ENCODE measurements around the gene BTNL9.
"Not testable (repeated sequence)": the region's sequence is repeated elsewhere in the genome, so short reads cannot be mapped to it uniquely, and the experiment has no call there.

Gene BTNL9

DNA sequence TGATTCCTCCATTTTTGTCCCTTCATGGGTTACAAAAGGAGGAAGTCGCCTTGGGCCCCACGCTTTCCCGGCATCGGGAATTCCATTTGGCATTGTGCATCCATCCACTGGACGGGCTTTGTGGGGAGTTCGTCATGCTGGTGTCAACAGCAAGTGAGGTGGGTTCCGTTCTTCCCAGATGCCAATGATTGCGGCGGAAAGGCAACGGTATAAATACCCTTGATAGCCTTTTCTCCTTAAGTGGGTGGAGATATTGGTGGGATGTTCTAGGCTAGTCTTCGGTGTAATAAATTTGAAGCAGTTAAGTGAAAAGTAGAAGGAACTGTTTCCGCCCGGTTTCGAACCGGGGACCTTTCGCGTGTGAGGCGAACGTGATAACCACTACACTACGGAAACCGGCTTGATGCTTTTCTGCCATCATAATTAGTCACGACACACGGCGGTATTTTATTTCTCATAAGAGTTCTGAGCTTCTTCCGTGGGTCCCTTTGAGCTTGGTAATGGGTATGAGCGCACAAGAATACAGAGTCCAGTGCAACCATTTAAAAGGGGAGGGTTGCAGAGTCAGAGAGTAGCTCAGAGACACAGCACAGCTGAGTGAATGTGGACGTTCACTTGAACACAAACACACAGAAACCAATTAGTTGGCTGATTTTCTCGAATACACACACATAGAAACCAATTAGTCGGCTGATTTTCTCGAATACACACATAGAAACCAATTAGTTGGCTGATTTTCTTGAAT lies 62.0 kb downstream of the BTNL9 start:
- not testable (repeated sequence) for DNase-seq

DNA sequence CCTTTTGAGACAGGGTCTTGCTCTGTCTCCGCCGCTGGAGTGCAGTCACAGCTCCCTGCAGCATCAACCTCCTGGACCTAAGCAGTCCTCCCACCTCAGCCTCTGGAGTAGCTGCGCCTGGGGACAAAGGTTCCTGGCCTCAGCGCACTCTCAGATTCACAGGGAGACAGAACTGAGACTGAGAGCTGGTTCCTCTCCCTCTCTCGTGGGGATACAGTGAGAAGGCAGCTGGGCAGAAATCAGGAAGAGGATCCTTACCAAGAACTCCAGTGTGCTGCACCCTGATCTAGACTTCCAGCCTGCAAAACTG lies 64.1 kb downstream of the BTNL9 start:
- DNase-seq, result not testable (repeated sequence)

DNA sequence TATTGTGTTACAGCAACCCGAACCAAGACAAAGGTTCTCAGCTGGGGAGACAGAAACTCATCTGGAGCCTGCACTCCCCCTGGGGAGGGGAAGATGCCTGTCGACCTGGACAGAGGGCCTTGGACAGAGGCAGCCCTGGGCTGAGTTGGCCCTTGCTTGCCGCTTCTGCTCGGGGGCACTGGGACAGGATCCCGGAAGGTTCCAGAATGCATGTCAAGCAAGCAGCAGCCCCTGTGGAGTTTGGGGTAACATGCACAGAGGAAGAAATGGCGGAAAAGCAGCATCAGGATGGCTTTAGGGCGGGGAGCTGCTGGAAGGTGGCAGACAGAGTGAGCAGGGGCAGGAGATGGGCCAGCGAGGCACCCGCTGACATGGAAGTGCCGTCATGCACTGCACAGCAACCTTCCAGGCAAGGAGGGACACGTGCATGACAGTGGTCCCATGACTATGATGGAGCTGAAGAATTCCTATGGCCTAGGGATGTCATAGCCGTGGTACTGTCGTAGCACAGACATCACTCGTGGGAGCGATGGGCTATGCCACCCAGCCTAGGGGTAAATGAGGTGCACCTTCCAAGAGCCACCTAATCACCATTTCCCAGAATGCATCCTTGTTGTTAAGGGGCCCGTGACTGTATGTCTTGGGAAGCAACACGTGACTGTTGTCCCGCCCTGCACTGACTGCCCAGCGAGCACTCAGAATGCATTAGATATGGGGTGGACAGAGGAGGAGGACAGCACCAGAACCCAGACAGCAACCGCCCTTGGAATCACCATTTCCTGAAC lies 64.7 kb downstream of the BTNL9 start:
- not testable (repeated sequence) for DNase-seq

DNA sequence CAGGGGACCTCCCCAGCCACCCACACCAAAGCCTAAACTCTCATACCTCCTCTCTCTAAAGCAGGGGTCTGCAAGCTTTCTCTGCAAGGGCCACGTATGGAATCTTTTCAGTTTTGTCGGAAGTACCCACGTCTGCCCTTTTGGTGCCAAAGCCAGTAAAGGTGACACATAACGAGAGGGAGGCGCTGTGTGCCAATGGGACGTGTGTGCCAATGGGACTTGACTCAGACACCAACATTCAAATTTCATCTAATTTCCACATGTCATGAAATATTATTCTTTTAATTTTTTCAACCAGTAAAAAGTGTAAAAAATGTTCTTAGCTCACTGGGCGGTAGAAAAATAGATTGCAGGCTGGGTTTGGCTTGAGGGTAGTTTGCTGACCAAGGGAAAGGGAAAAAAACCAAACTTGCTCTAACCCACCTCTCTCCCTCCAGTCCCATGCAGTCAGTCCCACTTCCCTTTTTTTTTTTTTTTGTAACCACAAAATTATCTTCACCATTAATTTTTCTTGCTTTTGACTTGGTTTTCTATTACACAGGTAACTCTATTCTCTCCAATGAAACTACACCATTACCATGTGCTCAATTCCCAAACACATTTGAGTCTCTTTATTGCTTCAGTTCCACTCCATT lies 65.4 kb downstream of the BTNL9 start:
- DNase-seq, result no peak

DNA sequence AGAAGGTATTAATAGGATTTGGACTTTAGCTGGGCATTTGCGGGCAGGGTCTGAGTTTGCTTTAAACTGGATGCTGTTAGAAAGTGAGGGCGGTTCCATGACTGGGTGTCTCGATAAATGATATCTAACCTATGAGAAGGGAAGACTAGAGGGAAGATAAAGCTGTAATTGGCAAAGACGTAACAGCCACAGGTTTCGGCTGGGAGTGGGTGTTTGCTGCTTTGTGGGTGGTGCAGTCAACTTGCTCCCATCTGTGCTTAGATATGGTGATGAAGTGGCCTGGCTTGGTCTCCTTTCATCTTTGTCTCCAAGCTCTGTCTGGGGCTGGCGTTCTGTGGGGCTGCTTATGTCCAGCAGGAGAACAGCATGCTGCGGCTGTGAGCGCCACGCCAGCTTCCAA lies 67.6 kb downstream of the BTNL9 start:
- no peak for DNase-seq

DNA sequence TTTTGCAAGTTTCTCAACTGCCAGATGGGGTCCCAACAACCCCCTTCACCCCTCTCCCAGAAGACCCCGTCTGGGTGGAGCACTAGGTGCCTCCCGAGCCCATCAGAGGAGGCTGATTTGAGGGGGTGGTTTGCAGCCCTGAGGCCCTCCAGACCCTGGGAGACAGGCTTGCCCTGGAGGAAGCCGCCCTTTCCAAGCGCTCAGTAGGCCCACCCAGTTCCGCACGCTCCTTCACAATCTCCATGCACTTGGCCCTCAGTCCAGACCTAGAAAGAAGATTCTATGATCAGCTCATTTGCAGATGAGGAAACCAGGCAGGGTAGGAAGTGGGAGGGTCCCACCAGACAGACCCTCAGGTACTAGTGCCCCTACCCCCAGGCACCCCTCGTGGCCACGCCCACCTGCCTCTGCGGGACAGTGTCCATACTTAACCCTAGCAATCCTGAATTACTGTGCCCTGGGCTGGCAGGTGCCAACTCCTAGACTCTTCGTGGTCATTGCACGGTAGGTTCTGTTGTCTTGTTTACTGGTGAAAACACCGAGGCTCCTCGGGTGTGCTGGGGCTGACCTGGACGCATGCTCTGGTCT lies 68.6 kb downstream of the BTNL9 start:
- DNase-seq, result no peak

DNA sequence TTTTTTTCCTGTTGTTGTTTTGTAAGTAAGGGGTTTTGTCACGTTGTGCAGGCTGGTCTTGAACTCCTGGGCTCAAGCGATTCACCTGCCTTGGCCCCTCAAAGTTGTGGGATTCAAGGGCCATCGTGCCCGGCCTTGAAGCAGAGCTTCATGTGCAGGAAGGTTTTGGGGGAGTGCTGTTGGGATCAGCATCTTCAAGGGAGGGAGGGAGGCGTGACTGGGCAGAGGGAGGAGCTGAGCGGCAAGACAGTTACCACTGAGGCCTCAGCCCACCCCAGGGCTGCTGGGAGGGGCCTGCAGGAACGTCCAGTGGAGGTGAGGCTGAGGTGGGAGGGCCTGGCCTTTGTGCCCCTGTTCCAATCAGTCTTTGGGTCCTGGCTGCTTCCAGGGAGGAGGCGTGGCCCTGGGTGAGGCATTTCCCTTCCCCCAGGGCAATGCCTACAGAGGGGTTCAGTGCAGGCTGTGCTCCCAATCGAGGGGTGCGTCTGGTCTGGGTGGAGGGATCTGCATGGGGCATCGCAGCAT lies 69.5 kb downstream of the BTNL9 start:
- no peak for DNase-seq

DNA sequence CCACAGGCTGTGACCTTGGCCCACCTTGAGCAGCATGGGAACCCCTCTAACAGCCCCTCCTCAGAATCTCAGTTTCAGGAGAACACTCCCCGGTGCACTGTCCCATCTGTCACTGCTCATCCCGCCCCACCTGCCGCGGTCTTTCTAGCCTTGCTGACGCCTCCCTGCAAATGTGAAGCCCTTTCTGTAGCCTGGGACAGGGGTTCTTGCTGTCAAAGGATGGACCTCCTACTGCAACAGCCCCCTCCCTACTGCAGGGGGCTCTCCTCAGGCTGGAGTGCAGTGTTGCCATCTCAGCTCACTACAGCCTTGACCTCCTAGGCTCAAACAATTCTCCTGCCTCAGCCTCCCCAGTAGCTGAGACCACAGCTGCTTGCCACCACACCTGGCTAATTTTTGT lies 70.9 kb downstream of the BTNL9 start:
- no peak for DNase-seq

All from GF-D8 (cell line).